ENCODE results near the gene XPNPEP2.

- TF ChIP-seq CTCF (conservative IDR thresholded peaks at IDR 0.05) (no peak), EZH2 (IDR thresholded peaks at IDR 0.05; ENCODE audit: low read depth) (no peak)
These were observed 21.4 kb downstream of the XPNPEP2 start for GRCh38 chrX:129760155-129760554.
